Erythroblast (primary cell): ENCODE results near the gene GABRB1.

Experiments used
- GATA1 ChIP-seq: IDR thresholded peaks from 2 replicates; pipeline ENCODE4 v1.6.1; 2011; ENCODE audit warnings: low read depth, mild to moderate bottlenecking, control low read depth, low read length, moderate library complexity
- POLR2A ChIP-seq: IDR thresholded peaks from 2 replicates; pipeline ENCODE4 v1.6.1; 2011; ENCODE audit warnings: mild to moderate bottlenecking, low read length

DNA sequence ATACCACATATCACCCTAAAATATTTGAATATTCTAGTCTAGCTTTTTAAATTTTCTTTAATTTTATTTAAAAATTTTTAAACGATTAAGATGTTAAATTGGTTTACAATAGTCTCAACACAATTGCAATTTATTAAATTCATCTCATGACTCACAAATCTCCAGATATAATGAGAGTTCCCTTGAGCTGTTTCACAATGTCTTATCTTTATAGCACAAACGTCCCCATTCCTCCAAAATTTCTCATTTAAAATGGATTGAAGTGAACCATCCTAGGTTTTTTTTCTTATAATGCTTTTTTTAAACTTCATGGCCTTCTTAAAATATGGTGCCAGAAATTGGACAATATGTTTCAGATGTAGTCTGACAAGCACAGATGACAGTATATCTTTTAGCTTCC, 204.4 kb downstream of the GABRB1 start:
- TF ChIP-seq POLR2A, result no peak
- TF ChIP-seq GATA1, result no peak
